GM12878 (cell line): Measurements from ENCODE around the gene PDLIM4. TPM values are rescaled to one million over a fixed set of nuclear protein-coding genes. Genes with fewer than 3 reads are reported as not detected.

Experiments
- EED ChIP-seq: sonication (generic); IDR thresholded peaks from 2 replicates; pipeline ENCODE4 v1.6.1; 2016; ENCODE audit warnings: antibody characterized with exemption, low read depth
- IRF4 ChIP-seq: IDR thresholded peaks from 2 replicates; pipeline ENCODE4 v1.6.1; 2011; ENCODE audit warnings: low read depth, low read length
- IRF5 ChIP-seq: fragments of 450-650 bp; IDR thresholded peaks from 2 replicates; pipeline ENCODE4 v1.6.1; 2017; ENCODE audit warnings: borderline replicate concordance
- MEF2B ChIP-seq: fragments of 450-650 bp; IDR thresholded peaks from 2 replicates; pipeline ENCODE4 v1.6.1; 2018; ENCODE audit warnings: mild to moderate bottlenecking, moderate library complexity; ENCODE audit not compliant: partially characterized antibody, poor library complexity, severe bottlenecking
- MTA2 ChIP-seq: fragments of 450-650 bp; IDR thresholded peaks from 2 replicates; pipeline ENCODE4 v1.6.1; 2016; ENCODE audit warnings: low read depth, mild to moderate bottlenecking, moderate library complexity
- MYB ChIP-seq: fragments of 150-350 bp; IDR thresholded peaks from 2 replicates; pipeline ENCODE4 v1.6.1; 2014; ENCODE audit warnings: mild to moderate bottlenecking, low read depth, low read length, borderline replicate concordance
- NBN ChIP-seq: fragments of 450-650 bp; IDR thresholded peaks from 2 replicates; pipeline ENCODE4 v1.6.1; 2016
- PAX5 ChIP-seq: IDR thresholded peaks from 2 replicates; pipeline ENCODE4 v1.6.1; 2011; ENCODE audit warnings: low read depth, low read length, borderline replicate concordance
- SIX5 ChIP-seq: IDR thresholded peaks from 2 replicates; pipeline ENCODE4 v1.6.1; 2011; ENCODE audit warnings: mild to moderate bottlenecking, low read depth, low read length, moderate library complexity; ENCODE audit not compliant: severe bottlenecking
- WRNIP1 ChIP-seq: IDR thresholded peaks from 2 replicates; pipeline ENCODE4 v1.6.1; 2011; ENCODE audit warnings: low read depth, low read length, improper control_type of control experiment, borderline replicate concordance
- polyA plus RNA-seq, 11 experiments: library from polyadenylated mRNA; depleted of rRNA in 4 of 11; unstranded in 6 of 11; stranded (reverse) in 5 of 11; fragments of >200 nt; fragmentation: Nextera tagmentation in 4 of 11; fragmentation: Illumina TruSeq in 1 of 11; extraction: Ambion mirVana in 4 of 11; extraction: Trizol in 1 of 11; gene quantifications; 1 replicate in 1 of 11; 2 replicates in 10 of 11; pipeline versions ENCODE4 v1.2.1 to v1.2.3, GENCODE V29; 2011 to 2016; ENCODE audit warnings: inconsistent platforms in 2 of 11, missing spikeins in 2 of 11, low read depth in 1 of 11
- total RNA-seq, 4 experiments: library from RNA; depleted of rRNA in 3 of 4; stranded (reverse); fragments of >200 nt in 3 of 4; fragmentation: Illumina TruSeq in 1 of 4; extraction: Trizol in 1 of 4; gene quantifications; 2 replicates each; pipeline versions ENCODE4 v1.2.1 to v1.2.3, GENCODE V29; 2013 to 2021
- TF ChIP-seq, protein P1 (sequence below): fragments of 450-650 bp; IDR thresholded peaks from 2 replicates; pipeline ENCODE4 v1.6.1; 2017; ENCODE audit warnings: low read depth, mild to moderate bottlenecking, moderate library complexity
- TF ChIP-seq, protein P2 (sequence below): fragments of 450-650 bp; formaldehyde crosslinking; IDR thresholded peaks from 2 replicates; pipeline ENCODE4 v1.5.0; 2022; ENCODE audit warnings: mild to moderate bottlenecking, missing genetic modification characterization
- TF ChIP-seq, protein P3 (sequence below): IDR thresholded peaks from 2 replicates; pipeline ENCODE4 v1.6.1; 2012; ENCODE audit warnings: low read depth, low read length, improper control_type of control experiment

PDLIM4 gene
- total and polyA plus RNA-seq, 10 of the 15 experiments (the other 5 are each of a cell fraction or from before 2014, with no cell fraction given) = 0.13 to 1.7 (median 0.39) TPM; not detected in 3

DNA sequence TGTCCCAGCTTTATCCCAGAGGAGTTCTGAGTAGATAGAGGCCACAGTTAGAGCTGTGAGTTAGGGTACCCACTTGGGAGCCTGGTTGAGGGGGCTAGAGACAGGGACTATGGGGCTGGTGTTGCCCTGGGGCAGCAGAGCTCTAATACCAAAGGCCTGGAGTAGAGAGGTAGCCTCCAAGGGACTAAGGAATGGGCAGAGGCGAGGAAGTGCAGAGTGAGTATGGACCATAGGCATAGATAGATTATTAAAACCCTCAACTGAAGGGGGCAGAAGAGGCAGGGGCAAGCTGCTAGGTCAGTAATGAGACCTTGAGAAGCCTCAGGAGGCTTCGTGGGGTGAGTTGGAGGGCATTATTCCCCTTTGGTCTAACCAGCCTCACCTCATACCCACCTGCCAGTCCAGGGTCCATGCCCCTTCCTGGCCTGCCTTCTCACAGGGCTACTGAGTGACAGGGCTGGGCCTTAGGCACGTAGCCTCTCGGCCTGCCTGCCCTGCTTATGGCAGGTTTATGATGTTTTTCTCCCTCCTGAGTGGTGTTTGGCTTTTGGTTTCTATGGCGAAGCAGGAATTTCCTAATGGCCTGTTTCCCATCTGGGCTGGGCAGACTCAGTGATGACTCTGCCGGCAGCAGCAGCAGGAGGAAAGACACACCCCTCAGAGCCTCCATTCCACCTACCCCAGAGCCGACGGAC, 8.0 kb downstream of the PDLIM4 start (continued):
- TF ChIP-seq NBN (no peak), IRF4 (no peak), PAX5 (no peak), IRF5 (no peak), MEF2B (no peak), WRNIP1 (no peak), MTA2 (no peak), SIX5 (no peak), EED (no peak), MYB (no peak)
- TF ChIP-seq, protein P1, sequence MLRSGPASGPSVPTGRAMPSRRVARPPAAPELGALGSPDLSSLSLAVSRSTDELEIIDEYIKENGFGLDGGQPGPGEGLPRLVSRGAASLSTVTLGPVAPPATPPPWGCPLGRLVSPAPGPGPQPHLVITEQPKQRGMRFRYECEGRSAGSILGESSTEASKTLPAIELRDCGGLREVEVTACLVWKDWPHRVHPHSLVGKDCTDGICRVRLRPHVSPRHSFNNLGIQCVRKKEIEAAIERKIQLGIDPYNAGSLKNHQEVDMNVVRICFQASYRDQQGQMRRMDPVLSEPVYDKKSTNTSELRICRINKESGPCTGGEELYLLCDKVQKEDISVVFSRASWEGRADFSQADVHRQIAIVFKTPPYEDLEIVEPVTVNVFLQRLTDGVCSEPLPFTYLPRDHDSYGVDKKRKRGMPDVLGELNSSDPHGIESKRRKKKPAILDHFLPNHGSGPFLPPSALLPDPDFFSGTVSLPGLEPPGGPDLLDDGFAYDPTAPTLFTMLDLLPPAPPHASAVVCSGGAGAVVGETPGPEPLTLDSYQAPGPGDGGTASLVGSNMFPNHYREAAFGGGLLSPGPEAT = no peak
- TF ChIP-seq, protein P2, sequence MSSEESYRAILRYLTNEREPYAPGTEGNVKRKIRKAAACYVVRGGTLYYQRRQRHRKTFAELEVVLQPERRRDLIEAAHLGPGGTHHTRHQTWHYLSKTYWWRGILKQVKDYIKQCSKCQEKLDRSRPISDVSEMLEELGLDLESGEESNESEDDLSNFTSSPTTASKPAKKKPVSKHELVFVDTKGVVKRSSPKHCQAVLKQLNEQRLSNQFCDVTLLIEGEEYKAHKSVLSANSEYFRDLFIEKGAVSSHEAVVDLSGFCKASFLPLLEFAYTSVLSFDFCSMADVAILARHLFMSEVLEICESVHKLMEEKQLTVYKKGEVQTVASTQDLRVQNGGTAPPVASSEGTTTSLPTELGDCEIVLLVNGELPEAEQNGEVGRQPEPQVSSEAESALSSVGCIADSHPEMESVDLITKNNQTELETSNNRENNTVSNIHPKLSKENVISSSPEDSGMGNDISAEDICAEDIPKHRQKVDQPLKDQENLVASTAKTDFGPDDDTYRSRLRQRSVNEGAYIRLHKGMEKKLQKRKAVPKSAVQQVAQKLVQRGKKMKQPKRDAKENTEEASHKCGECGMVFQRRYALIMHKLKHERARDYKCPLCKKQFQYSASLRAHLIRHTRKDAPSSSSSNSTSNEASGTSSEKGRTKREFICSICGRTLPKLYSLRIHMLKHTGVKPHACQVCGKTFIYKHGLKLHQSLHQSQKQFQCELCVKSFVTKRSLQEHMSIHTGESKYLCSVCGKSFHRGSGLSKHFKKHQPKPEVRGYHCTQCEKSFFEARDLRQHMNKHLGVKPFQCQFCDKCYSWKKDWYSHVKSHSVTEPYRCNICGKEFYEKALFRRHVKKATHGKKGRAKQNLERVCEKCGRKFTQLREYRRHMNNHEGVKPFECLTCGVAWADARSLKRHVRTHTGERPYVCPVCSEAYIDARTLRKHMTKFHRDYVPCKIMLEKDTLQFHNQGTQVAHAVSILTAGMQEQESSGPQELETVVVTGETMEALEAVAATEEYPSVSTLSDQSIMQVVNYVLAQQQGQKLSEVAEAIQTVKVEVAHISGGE (CRISPR knock-in tag) = no peak
- TF ChIP-seq, protein P3, sequence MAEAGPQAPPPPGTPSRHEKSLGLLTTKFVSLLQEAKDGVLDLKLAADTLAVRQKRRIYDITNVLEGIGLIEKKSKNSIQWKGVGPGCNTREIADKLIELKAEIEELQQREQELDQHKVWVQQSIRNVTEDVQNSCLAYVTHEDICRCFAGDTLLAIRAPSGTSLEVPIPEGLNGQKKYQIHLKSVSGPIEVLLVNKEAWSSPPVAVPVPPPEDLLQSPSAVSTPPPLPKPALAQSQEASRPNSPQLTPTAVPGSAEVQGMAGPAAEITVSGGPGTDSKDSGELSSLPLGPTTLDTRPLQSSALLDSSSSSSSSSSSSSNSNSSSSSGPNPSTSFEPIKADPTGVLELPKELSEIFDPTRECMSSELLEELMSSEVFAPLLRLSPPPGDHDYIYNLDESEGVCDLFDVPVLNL = no peak
